ENCODE measurements around the gene MAML3.

MAML3 gene

DNA sequence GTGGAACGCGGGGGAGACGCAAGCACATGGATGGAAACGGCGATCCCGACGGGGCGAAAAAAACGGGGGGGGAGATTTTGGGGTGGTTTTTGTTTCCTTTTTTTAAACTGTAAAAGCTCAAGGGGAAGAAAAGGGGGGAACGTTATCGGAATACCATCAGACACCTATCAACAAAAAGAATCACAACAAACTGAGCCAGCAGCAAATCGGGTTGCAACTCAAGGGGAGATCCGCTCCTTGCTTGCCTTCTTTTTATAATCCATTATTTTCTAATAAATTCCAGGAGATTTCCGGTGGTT, 616 bp downstream of the MAML3 start:
- DNase-seq: no peak

DNA sequence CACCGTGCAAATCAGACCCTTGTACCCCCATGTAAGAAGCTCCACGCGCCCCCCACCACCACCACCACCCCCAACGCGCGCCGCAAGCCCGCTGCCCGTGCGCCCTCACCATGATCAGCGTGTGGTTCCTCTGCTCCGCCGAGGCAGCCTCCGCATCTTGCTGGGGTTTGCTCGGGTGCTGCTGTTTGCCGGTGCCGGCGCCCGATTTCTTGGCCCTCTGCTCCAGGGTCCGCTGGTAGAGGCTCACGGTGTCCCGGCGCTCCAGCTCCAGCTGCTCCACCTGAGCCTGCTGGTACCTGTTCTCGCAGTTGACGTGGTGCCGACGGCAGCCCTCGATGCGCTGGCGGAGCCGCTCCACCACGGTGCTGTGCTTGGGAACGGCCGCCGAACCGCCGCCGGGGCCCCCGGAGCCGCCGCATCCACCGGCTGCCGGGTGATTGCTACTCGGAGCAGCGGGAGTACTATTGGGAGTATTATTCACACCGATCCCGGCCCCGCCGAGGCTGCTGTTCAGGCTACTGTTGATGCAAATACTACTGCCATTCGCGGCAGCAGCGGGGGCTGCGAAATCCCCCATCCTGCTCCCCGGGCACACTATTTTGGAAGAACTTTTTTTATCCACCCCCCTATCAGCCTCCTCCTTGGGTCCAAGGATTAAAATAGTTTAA, 1.1 kb downstream of the MAML3 start:
- DNase-seq: peak; percentile 75

DNA sequence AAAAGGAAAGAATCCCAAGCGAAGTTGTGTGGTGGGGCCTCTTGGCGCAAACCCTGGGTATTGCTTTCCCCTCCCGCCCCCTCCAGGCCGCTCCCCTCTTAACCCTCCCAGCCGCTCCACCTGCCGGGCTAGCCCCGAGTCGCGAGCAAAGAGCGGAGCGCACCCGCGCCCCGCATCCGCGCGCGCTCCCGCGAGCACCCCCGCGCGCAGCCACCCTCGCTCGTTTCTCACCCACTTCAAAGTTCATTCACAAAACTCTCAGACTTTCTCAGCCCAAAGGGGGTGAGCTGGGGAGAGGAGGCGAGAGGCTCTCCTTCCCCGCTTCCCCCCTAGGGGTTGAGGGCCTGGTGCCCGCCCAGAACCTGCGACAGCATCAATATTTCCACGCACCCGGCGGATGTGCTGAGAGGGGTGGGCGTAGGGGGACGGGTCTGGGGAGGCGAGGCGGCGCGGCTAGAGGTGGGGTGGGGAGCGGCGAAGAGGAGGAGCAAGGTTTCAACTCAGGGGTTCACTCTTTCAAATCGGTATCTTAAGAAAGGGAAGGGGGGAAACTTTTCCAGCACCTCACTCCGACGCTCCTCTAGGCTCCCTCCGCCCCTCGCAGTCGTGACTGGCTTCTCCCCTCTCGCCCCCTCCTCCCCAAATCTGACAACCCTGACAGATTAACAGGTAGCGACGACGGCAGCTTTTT, 1.8 kb downstream of the MAML3 start:
- no peak for DNase-seq

DNA sequence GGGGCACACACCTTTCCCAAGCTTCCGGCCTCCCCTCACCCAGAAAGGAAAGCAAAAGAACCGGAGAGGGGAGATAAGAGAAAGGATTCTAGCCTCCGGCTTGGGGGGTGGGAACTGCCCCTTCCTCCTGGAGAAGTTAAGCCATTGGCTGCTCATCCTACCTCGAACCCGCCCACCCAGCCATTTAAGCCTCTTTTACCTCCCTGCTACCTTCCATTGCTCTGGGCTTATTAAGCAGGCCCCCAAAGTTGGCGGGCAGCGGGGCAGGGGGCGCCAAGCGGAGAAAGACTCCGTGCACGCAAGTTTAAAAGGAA, 2.3 kb downstream of the MAML3 start:
- DNase-seq: peak; percentile 91

DNA sequence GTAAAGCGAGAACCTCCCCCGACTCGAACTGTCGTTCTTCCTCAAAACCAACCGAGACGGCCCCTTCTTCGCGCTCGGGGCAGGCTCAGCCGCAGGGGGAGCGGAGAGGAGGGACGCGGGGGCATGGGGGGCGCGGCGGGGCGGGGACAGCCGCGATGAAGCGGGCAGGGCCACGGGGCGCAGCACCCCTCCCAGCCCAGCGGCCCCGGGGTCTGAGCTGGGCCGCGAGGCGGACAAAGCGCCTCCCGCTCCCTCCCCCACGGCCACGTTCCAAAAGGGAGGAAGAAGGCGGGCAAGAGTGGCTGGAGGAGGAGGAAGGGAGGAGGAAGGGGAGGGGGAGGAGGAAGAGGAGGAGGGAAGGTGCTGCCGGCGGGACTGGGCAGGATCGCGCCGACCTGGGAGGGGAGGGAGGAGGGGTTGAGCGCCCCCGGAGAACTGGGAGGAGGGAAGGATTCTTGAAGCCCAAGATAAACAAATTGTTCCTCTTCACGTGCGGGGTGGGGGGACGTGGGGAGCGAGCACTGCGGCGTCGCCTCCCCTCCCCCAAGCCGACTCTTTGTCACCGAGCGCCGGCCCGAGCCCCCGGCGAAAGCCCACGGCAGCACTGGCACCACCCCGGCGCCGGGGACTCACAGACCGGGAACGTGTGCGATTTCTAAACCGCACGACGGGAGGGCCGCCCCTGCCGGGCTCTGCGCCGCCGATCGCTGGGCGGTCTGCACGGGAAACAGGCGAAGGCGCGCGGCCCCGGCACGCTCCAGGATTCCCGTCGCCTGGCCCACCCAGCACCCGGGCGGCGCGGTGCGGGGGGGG, 2.9 kb downstream of the MAML3 start:
- DNase-seq: peak; percentile 95

DNA sequence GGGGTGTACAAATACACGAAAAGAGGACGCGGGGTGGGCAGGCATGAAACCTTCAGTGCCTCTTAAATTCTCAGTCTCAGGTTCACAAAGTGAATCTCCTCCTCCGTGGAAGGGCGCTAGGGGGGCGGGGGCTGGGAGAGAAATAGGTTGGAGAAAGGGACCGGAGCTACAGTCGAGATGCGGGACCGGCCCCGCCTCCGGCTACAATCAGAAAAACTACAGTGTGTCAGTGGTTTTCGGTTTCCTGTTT, 3.4 kb downstream of the MAML3 start:
- DNase-seq: no peak

DNA sequence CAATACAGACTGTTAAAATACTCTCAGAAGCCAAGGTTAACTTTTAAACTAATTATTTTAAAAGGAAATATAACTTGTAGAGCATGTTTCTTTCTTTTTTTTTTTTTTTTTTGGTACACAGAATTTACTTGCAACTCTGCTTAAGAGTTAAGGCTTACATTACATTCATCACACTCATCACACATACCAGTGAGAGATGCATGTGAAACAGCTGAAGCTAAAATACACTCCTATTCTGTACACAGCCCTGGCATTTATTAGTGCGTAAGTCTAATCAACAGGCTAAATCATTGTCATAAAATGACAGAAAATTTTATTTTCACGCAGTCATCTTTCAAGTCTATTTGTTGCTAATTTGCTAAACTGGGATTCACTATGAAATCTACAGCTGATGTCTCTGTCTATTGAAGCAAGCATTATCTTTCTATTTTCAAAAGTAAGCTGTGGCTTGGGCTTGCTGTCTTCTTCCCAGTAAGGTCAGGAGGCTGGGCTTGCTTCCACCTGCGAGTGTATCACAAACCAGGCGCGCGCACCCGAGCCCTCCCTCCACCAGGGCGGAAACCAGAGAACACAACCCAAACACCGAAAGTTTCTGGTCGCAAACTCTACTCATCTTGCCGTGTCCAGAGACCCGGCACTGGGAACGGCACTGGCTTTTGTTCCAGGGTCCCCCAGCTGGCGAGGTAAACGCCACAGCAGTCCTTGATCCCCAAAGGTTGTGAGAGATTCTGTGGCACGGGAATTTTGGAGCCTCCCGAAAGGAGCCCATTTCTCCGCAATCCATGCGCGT, 3.9 kb downstream of the MAML3 start:
- peak; percentile 70 for DNase-seq

DNA sequence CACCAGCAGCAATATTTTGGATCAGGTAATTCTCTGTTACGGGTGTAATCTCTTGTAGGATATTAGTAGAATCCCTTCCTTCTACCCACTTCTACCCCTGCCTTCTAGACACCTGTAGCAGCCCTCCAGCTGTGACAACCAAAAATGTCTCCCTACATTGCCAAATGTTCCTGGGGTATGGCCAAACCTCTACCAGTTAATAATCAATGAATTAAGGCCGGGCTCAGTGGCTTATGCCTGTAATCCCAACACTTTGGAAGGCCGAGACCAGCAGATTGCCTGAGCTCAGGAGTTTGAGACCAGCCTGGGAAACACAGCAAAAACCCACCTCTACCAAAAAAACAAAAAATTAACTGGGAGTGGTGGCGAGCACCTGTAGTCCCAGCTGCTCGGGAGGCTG, 9.9 kb downstream of the MAML3 start:
- DNase-seq: no peak

DNA sequence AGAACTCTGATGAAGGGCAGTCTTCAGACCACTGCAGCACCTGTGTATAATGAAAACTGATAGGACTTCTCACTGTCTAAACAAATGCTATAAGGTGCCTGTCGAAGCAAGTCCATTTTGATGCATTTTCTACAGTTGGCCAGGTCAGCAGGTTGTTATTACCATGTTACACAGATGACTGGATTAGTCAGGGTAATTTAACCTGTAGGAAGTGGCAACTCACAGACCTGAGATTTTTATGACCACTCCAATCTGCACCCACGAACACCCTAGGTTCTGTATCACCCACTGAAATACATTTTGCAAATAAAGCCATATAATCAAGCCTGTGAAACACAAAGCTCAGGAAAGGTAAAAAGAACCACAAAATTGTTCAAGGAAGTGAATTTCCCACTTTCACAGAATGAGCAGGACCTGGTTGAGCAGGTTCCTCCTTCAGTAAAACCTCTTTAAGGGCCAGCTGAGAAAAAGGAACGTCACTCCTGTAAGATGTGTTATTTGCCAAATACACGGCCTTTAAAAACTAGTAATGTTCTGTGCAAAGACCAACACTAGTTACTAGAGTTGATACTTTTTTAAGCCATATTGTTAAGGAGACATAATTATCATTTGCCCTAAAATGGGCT, 12.7 kb downstream of the MAML3 start:
- no peak for DNase-seq

DNA sequence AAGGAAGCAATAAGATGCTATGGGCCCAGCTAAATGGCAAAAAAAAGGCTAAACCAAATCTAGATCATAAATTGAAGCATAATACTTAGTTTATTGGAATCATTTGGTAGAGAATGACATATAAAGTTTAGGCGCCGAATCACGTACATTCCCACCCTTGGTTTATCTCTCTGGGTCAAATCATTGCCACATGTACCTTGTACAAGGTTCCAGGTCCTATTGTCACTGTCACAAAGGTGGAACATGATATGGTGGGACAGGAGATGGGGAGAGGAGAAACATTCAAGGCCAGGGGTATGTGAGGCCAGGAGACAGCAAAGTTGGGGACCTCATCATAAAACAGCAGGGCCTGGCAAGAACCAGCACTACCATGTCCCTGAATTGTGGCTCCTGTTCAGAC, 13.4 kb downstream of the MAML3 start:
- DNase-seq: no peak

DNA sequence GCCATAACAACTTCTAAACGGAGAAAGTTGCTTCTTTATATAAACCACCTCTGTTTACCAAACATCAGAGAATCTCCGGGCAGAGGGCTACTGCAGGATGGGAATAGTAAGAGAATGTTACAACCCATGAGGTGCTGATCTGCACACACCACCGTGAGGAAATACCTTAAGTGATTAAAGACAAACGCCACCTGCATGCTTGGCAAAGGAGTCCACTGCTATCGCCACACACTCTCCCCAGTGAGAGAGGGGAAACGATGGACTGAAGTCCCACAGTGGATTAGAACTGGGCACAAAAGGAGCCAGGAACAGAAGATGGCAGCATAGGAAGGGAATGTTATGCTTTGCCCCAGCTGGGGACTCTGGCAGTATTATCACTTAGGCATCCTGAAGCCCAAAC, 15.6 kb downstream of the MAML3 start:
- DNase-seq: no peak

DNA sequence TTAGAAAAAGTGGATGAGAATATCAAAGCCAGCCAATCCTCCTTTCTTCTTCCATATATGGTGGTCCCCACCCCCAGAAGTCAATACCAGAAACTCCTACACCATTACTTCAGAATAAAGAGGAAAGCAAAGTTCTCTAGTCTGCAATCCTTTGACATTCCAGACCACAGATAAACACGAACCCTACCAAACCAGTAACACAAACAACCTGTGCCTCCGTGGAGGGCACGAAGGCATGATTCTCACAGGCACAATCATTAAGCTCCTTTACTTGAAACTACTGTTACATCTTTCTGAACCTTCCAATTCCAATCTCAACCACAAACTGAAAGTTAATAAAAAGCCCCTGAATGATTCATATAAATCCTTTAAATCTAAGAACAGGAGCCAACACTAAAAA, 16.3 kb downstream of the MAML3 start:
- DNase-seq: no peak

DNA sequence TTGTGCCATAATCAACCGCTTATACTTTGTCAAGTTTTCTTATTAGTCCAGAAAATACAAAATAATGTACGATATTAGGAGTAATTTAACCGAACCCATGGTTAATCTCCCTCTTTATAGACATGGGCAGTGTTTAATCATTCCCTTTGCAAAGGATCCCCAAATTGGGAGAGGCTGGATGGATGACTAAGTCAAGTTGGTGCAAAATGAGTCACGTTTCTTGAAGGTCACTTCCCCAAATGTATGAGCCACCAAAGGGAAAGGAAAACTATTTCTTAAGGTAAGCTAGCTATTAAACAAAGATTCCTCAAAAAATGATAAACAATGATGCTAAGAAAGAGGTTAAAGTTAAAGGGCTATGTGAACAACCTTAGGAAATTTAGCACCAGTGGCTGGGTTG, 17.5 kb downstream of the MAML3 start:
- DNase-seq: no peak

DNA sequence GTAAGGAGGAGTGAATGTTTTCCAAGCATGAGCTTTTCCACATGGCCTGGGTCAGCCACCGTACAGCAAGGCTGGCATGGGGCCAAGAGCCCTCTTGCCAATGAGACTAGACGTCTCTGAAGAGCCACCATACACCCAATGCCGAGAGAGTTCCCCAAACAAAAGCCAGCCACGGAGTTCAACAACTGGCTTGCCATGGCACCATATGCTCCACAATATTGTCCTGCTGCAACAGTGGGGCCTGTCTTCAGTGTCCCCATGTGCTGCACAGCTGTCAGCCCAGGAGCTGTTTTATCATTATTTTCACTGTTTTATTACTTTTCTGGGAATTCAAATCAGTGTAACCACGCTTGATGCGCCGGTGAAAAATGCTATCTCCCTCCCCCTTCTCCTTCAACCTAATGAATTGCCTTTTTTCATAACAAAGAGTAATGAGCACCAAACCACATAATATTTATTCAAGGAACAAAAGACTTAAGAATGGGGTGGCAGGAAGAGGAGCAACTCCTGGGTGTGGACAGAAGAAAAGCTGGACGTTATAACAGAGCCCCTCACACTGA, 18.4 kb downstream of the MAML3 start:
- DNase-seq: peak; percentile 34

DNA sequence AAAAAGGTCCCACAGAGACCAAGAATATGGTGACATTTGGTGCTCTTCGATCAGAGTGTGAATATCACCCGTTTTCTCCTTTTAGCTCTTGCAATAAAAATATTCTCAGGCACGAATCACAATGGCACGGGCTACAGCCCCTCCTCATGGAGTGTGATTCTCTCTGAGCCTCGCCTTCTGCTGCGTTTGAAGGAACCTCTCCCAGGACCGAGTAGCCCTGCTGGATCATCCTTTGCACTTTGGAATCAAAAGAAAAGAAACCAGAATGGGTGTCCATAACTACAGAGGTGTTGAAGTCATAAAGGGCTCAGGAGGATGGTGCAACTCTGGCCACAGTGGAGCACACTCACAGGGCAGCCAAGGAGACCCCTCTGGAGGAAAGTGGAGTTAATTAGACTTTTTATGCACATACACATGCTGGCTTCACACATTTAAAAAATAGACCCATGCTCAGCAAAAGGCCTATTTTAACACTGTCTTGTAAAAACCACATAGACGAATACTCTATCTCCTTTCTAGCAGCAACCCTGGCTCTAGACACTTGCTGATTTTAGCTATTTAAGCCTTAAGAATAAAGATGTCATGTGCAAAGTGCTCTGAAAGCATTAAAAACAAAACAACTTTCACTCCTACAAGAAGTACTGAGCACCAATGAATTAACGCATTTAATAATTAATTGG, 19.1 kb downstream of the MAML3 start:
- no peak for DNase-seq

DNA sequence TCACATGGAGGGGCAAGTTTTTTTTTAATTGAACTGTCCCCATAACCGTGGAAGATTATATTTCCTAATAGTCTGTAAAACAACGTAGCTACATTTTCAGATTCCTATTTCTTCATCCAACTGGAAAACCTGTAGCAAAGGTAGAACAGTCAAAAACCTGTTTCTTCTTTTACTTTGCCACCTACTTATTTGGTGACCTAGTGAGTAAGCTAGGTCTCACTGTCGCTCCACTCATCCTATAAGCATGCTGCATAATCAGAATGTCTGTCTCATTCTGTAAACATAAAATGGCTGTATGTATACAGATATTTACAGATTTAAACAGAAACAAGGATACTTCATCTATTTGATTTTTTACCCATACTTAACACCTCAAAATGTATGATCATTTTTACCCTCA, 20.4 kb downstream of the MAML3 start:
- no peak for DNase-seq

DNA sequence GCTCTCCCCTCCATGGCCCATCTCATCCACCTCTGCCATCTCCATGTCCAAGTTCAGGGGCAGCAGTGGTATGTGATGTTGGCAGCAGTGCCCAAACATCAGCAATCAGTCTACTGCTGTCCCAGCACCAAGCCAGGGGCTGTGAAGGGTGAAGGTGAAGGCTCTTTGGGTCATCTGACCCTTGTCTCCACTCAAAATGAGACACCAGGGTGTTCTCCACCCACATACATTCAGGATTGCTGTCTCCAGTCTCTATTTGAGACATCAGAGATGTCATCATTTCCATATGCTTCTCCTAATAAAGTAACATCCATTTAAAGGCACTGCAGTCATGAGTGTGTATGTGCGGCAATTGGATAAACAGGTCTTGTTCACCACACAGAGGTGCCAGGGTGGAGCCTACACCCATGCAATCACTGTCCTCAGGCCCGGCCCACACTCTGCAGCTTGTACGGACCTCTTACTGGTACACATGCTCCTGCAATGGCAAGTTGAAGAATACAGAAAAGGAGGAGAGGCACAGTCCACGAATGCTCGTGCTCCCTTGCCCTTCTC, 22.2 kb downstream of the MAML3 start:
- DNase-seq: no peak

DNA sequence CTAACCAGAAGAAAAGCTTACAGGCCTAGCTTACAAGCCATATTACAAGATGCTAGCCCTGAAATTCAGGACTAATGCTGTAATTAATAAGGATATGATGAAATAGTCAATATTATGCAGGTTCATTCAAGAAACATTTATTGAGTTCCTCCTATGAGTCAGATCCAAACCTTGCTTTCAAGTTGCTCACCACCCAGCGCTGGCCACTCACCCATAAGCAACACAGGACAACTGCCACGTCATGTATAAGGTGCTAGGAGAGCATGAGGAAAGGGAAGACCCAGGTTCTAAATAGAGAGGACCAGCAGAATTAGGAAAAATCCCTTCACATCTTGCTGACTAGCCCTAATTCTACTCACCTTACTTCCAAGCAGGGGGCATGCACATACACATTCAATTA, 23.3 kb downstream of the MAML3 start:
- DNase-seq: no peak

DNA sequence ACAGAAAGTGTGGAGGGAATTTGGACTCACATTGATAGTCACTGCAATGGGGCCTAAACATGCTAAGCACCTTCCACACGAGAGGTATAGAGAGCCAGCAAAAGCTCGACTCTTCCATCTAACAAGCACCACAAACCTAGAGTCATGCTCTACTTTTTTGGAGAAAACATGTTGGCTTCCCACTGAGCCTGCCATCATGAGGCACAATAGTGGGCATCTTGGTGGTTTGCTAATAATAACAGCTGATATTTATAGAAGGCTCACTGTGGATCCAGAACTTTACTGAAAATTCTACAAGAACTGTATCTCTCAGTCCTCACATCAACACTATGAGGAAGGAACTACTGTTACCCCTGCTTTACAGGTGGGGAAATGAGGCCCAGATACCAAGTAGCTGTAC, 26.6 kb downstream of the MAML3 start:
- DNase-seq: no peak

DNA sequence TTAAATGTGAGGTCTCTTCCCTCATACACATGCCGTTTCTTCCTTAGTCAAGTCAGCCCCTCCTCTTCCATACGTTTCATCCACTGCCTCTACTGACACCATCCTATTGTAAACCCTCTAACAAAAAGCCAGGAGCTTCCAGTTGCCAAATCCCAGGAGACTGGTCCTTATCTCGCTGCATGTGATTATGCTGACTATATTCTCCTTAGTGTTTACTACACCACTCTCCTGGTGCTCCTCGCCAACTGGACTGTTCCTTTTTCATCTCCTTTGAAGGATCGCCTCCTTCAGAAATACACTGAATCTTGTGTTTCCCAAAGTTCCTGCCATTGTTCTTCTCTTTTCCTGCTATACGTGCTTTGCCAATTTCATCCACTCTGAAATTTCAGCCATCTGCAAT, 27.7 kb downstream of the MAML3 start:
- no peak for DNase-seq

DNA sequence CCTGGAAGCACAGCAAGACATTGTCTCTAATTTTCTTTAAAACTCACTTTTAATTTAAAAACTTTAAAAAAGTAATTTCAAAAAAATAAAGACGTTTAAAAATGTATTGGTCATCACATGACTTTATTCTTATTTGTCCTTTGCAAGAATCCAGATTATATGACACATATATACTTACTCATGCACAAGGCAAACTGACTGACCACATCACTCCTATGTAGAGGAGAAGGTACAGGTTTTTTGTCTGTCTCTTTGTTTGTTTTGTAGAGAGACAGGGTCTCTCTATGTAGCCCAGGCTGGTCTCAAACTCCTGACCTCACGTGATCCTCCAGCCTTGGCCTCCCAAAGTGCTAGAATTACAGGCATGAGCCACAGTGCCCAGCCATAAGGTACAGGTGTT, 28.6 kb downstream of the MAML3 start:
- no peak for DNase-seq

DNA sequence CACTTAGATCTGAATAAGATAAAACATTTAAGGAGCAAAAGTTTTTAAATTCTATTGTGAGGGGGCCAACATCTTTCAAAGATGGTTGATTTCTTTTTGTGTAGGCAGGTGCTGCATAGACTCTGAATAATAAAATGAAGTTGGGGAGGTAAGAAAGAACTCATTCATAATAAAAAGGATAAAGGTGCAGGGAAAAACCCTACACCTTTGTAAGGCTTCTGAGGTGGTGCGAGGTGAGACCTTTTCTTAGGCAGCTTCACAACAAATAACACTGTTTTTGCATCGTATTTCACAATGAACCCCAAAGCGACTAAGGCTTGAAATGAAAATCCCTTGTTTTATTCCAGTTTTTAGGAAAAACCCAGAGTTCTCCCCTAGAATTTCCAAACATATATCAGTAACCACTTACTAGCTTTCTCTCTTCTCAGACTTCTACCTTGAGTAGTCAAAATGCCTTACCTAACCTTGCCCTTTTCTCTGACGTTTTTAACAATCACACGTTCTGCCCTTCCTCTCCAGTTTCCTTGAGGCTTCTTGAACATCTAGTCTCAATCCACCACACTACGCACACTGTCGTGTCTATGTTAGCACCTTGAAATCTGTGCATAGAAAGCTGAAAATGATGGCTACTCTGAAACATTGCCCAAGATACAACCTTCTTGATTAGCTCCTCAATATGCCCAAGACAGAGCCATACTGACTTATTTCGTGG, 30.2 kb downstream of the MAML3 start:
- no peak for DNase-seq
